Loucy (cell line): ENCODE results near the gene GPR137.
A peak's percentile ranks its signal among the peaks of the same experiment; 100 is the strongest.

Experiments
- H2AFZ ChIP-seq: fragments of 200-600 bp; sonication (generic); 2 replicates; pipeline ENCODE4 v1.6.0; 2016; ENCODE audit warnings: antibody characterized with exemption, mild to moderate bottlenecking, low read length, moderate library complexity
- H3F3A ChIP-seq: fragments of 200-600 bp; 2 replicates; pipeline ENCODE4 v1.6.0; 2016; ENCODE audit warnings: antibody characterized with exemption, low read depth, mild to moderate bottlenecking
- H3K27me3 ChIP-seq: fragments of 200-600 bp; sonication (generic); 2 replicates; pipeline ENCODE4 v1.6.1; 2014; ENCODE audit warnings: low read length, mild to moderate bottlenecking; ENCODE audit not compliant: insufficient read depth, poor library complexity, severe bottlenecking
- H3K36me3 ChIP-seq: fragments of 200-600 bp; sonication (generic); 2 replicates; pipeline ENCODE4 v1.6.1; 2016; ENCODE audit warnings: low read length; ENCODE audit not compliant: insufficient read depth
- H3K4me1 ChIP-seq: fragments of 200-600 bp; sonication (generic); 2 replicates; pipeline ENCODE4 v1.5.1; 2014; ENCODE audit warnings: low read length, mild to moderate bottlenecking; ENCODE audit not compliant: insufficient read depth, poor library complexity, severe bottlenecking
- H3K4me2 ChIP-seq: fragments of 200-600 bp; sonication (generic); 2 replicates; pipeline ENCODE4 v1.6.0; 2014; ENCODE audit warnings: antibody characterized with exemption, low read length, low read depth, mild to moderate bottlenecking; ENCODE audit not compliant: poor library complexity, severe bottlenecking
- H3K4me3 ChIP-seq: fragments of 200-600 bp; sonication (generic); 2 replicates; pipeline ENCODE4 v1.5.1; 2014; ENCODE audit warnings: low read length, mild to moderate bottlenecking, mixed read lengths; ENCODE audit not compliant: poor library complexity, severe bottlenecking
- H3K79me2 ChIP-seq: fragments of 200-600 bp; sonication (generic); 2 replicates; pipeline ENCODE4 v1.6.1; 2014; ENCODE audit warnings: low read length; ENCODE audit not compliant: insufficient read depth
- H3K9ac ChIP-seq: fragments of 200-600 bp; sonication (generic); 2 replicates; pipeline ENCODE4 v1.6.0; 2014; ENCODE audit warnings: mild to moderate bottlenecking, low read depth, low read length, moderate library complexity; ENCODE audit not compliant: poor library complexity, severe bottlenecking
- H3K9me2 ChIP-seq: fragments of 200-600 bp; sonication (generic); replicated peaks from 2 replicates; pipeline ENCODE4 v1.6.1; 2016; ENCODE audit warnings: low read depth, low read length, mixed read lengths
- H3K9me3 ChIP-seq: fragments of 200-600 bp; sonication (generic); 2 replicates; pipeline ENCODE4 v1.6.1; 2014; ENCODE audit warnings: mild to moderate bottlenecking, antibody characterized with exemption, low read length, low read depth; ENCODE audit not compliant: insufficient read depth
- H4K20me1 ChIP-seq: fragments of 200-600 bp; sonication (generic); 2 replicates; pipeline ENCODE4 v1.6.0; 2014; ENCODE audit warnings: antibody characterized with exemption, low read length, mild to moderate bottlenecking; ENCODE audit not compliant: insufficient read depth, poor library complexity, severe bottlenecking
- CTCF ChIP-seq: fragments of 200-600 bp; sonication (generic); conservative IDR thresholded peaks from 2 replicates; pipeline ENCODE4 v1.5.1; 2014; ENCODE audit warnings: mild to moderate bottlenecking, antibody characterized with exemption, low read length
- EZH2phosphoT487 ChIP-seq: fragments of 200-600 bp; IDR thresholded peaks from 2 replicates; pipeline ENCODE4 v1.6.1; 2018; ENCODE audit warnings: antibody characterized with exemption, mild to moderate bottlenecking, moderate library complexity, borderline replicate concordance

The GPR137 gene

DNA sequence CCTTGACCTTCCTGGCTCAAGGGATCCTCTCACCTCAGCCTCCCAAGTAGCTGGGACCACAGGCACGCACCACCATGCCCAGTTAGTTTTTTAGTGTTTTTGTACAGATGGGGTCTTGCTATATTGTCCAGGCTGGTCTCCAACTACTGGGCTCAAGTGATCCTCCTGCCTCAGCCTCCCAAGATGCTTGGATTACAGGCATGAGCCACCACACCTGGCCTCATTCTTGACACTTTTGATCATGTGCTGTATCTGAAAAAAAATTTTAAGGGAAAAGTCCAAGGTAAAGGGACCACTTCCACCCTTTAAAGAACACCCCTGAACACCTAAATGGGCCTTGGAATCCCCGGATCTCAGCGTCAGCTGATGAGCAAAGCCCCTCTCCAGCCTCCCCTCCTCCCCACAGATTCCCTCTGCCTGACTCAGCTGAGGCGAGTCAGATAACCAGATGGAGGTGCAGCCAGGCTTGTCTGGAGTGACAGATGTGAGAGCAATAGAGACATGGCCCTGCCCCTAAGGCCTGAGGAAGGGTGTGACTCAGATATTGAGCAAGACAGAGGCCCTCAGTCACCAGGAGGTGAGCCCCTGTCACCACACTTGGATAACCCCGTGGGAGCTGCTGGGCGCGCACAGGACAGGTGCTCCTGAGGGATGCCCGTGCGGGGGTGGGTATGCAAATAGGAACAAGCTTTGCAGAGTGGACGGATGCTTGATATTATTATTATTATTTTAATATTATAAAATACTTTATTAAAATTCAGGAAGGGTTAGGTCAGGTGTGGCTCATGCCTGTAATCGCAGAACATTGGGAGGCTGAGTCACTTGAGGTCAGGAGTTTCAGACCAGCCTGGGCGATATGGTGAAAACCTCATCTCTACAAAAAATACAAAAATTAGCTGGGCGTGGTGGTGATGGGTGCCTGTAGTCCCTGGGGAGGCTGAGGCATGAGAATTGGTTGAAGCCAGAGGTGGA, 49.4 kb downstream of the GPR137 start:
- Histone ChIP-seq H3K4me1 (peaks cover 10% of the 10 kb centered on the region), H2AFZ (no peak overlapping the region), H3K79me2 (peaks cover 11% of the 10 kb centered on the region; the same call in 1 of the 2 replicates), H3F3A (no peaks in the 10 kb centered on the region), H4K20me1 (no peaks in the 10 kb centered on the region), H3K9me3 (no peaks in the 10 kb centered on the region), H3K27me3 (no peaks in the 10 kb centered on the region), H3K9me2 (no peaks in the 10 kb centered on the region), H3K4me3 (no peak overlapping the region), H3K4me2 (no peak overlapping the region), H3K9ac (no peak overlapping the region), H3K36me3 (no peaks in the 10 kb centered on the region)
- TF ChIP-seq EZH2phosphoT487 = no peak
- no peak for TF ChIP-seq CTCF

GRCh38 chr11:64337538-64338249, 52.0 kb downstream of the GPR137 start:
- no peak overlapping the region for H3K4me2 ChIP-seq
- H3K9me2 ChIP-seq = no peaks in the 10 kb centered on the region
- H3K4me1 ChIP-seq = peaks cover 13% of the 10 kb centered on the region
- H3K9ac ChIP-seq = no peak overlapping the region
- H3K36me3 ChIP-seq = no peaks in the 10 kb centered on the region
- H3K9me3 ChIP-seq = no peaks in the 10 kb centered on the region
- peaks cover 18% of the 10 kb centered on the region for H4K20me1 ChIP-seq
- TF ChIP-seq CTCF (no peak), EZH2phosphoT487 (no peak)
- no peak overlapping the region for H3K4me3 ChIP-seq
- H3F3A ChIP-seq = no peaks in the 10 kb centered on the region
- H3K27me3 ChIP-seq = no peaks in the 10 kb centered on the region
- H2AFZ ChIP-seq = no peak overlapping the region
- H3K79me2 ChIP-seq = peaks cover 21% of the 10 kb centered on the region; the same call in 1 of the 2 replicates

DNA sequence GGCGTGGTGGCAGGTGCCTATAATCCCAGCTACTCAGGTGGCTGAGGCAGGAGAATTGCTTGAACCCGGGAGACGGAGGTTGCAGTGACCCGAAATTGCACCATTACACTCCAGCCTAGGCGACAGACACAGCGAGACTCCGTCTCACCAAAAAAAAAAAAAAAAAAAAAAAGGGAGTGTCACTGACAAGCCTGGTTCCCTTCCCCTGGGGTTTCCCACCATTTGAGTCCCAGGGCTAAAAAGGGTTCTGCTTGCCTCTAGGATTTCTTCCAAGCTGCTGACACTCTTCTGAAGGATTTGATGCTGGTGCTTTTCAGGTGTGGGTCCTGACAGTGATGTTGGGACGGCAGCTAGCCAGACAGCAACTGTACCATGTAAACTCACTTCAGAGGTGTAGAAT, 53.1 kb downstream of the GPR137 start:
- Histone ChIP-seq H3K4me2 (peak overlapping the region; percentile 82), H4K20me1 (peaks cover 22% of the 10 kb centered on the region)

More for the DNA sequence above, 53.1 kb downstream of the GPR137 start:
- no peak for TF ChIP-seq EZH2phosphoT487
- TF ChIP-seq CTCF = no peak
- no peaks in the 10 kb centered on the region for H3K9me2 ChIP-seq
- H3K4me1 ChIP-seq = peaks cover 13% of the 10 kb centered on the region
- H2AFZ ChIP-seq = no peak overlapping the region
- no peaks in the 10 kb centered on the region for H3K9me3 ChIP-seq
- H3K27me3 ChIP-seq = no peaks in the 10 kb centered on the region
- no peaks in the 10 kb centered on the region for H3F3A ChIP-seq
- peak overlapping the region; percentile 92 for H3K4me3 ChIP-seq
- H3K79me2 ChIP-seq = peaks cover 21% of the 10 kb centered on the region; the same call in 1 of the 2 replicates
- peak overlapping the region; percentile 86 for H3K9ac ChIP-seq
- H3K36me3 ChIP-seq = no peaks in the 10 kb centered on the region
